ENCODE data around the gene ACTR5. TPM values are rescaled to one million over a fixed set of nuclear protein-coding genes. Genes with fewer than 3 reads are reported as not detected.
"Not testable (repeated sequence)": the region's sequence is repeated elsewhere in the genome, so short reads cannot be mapped to it uniquely, and the experiment has no call there.

The ACTR5 gene
- total and polyA plus RNA-seq, 9 donors = 5.3 to 6.7 (median 6.2) TPM

- WGBS (ENCODE audit: insufficient coverage) = 58% methylated on average over 3 of the region's 5 CpGs
- H3K27ac ChIP-seq (ENCODE audit: low read length) = no peak overlapping the region
- H3K36me3 ChIP-seq (ENCODE audit: control insufficient read depth, insufficient read depth, low read length) = no peaks in the 10 kb centered on the region
- no peaks in the 10 kb centered on the region for H3K9me3 ChIP-seq (replicated peaks; ENCODE audit: control insufficient read depth, low read depth, low read length)
- H3K27me3 ChIP-seq (ENCODE audit: control insufficient read depth, insufficient read depth, low read length) = peaks cover 26% of the 10 kb centered on the region
- no peak for DNase-seq
- H3K4me3 ChIP-seq (ENCODE audit: low read length) = no peak overlapping the region
- H3K4me1 ChIP-seq (ENCODE audit: control insufficient read depth, insufficient read depth, low read length) = no peaks in the 10 kb centered on the region
Measured at GRCh38 chr20:38812182-38812581, 63.9 kb downstream of the ACTR5 start.

GRCh38 chr20:38812709-38813573 is 64.7 kb downstream of the ACTR5 start:
- Histone ChIP-seq H3K4me1 (ENCODE audit: control insufficient read depth, insufficient read depth, low read length) (no peaks in the 10 kb centered on the region), H3K4me3 (ENCODE audit: low read length) (no peak overlapping the region), H3K27ac (ENCODE audit: low read length) (no peak overlapping the region), H3K36me3 (ENCODE audit: control insufficient read depth, insufficient read depth, low read length) (no peaks in the 10 kb centered on the region), H3K9me3 (replicated peaks; ENCODE audit: control insufficient read depth, low read depth, low read length) (no peaks in the 10 kb centered on the region), H3K27me3 (ENCODE audit: control insufficient read depth, insufficient read depth, low read length) (peaks cover 19% of the 10 kb centered on the region)
- 90% methylated on average over 2 of the region's 4 CpGs for WGBS (ENCODE audit: insufficient coverage)
- DNase-seq = no peak

- H3K27ac ChIP-seq (ENCODE audit: low read length); H3K36me3 ChIP-seq (ENCODE audit: control insufficient read depth, insufficient read depth, low read length); H3K4me1 ChIP-seq (ENCODE audit: control insufficient read depth, insufficient read depth, low read length); H3K4me3 ChIP-seq (ENCODE audit: low read length); H3K9me3 ChIP-seq (replicated peaks; ENCODE audit: control insufficient read depth, low read depth, low read length); DNase-seq: not testable (repeated sequence)
- 85% methylated on average over 4 of the region's 6 CpGs for WGBS (ENCODE audit: insufficient coverage)
- peaks cover 14% of the 10 kb centered on the region for H3K27me3 ChIP-seq (ENCODE audit: control insufficient read depth, insufficient read depth, low read length)
Measured at GRCh38 chr20:38813574-38813962, 65.3 kb downstream of the ACTR5 start.

- no peaks in the 10 kb centered on the region for H3K9me3 ChIP-seq (replicated peaks; ENCODE audit: control insufficient read depth, low read depth, low read length)
- no peak overlapping the region for H3K27ac ChIP-seq (ENCODE audit: low read length)
- H3K4me1 ChIP-seq (ENCODE audit: control insufficient read depth, insufficient read depth, low read length) = no peaks in the 10 kb centered on the region
- H3K27me3 ChIP-seq (ENCODE audit: control insufficient read depth, insufficient read depth, low read length) = peaks cover 9% of the 10 kb centered on the region
- H3K36me3 ChIP-seq (ENCODE audit: control insufficient read depth, insufficient read depth, low read length) = no peaks in the 10 kb centered on the region
- H3K4me3 ChIP-seq (ENCODE audit: low read length) = no peak overlapping the region
- DNase-seq = no peak
Measured at GRCh38 chr20:38815446-38815845, 67.2 kb downstream of the ACTR5 start.

GRCh38 chr20:38818113-38819065 is 70.1 kb downstream of the ACTR5 start:
- DNase-seq = no peak
- Histone ChIP-seq H3K36me3 (ENCODE audit: control insufficient read depth, insufficient read depth, low read length) (no peaks in the 10 kb centered on the region), H3K27me3 (ENCODE audit: control insufficient read depth, insufficient read depth, low read length) (no peaks in the 10 kb centered on the region), H3K9me3 (replicated peaks; ENCODE audit: control insufficient read depth, low read depth, low read length) (no peaks in the 10 kb centered on the region), H3K4me3 (ENCODE audit: low read length) (no peak overlapping the region), H3K27ac (ENCODE audit: low read length) (no peak overlapping the region), H3K4me1 (ENCODE audit: control insufficient read depth, insufficient read depth, low read length) (no peaks in the 10 kb centered on the region)
- 62% methylated on average over 5 of the region's 9 CpGs for WGBS (ENCODE audit: insufficient coverage)

Other genes starting within 250 kb of the ACTR5 start
- gene ADIG, start 167.3 kb upstream of the ACTR5 start, total RNA-seq = not detected
- not detected for gene ADIG, start 167.3 kb upstream of the ACTR5 start, polyA plus RNA-seq (ENCODE audit: insufficient read depth in 1 of 8, insufficient read length in 8 of 8, low replicate concordance in 1 of 8)
- gene ARHGAP40, start 146.7 kb upstream of the ACTR5 start, total RNA-seq = under 0.01 TPM
- gene ARHGAP40, start 146.7 kb upstream of the ACTR5 start, polyA plus RNA-seq (ENCODE audit: insufficient read depth in 1 of 8, insufficient read length in 8 of 8, low replicate concordance in 1 of 8) = under 1 TPM in 4 of 8 donors, not detected in 4; 0.08 to 0.86 (median 0.21) TPM
- gene SLC32A1, start 24.0 kb upstream of the ACTR5 start, total RNA-seq = not detected
- under 1 TPM in 2 of 8 donors, not detected in 6; 0.04 to 0.05 TPM for gene SLC32A1, start 24.0 kb upstream of the ACTR5 start, polyA plus RNA-seq (ENCODE audit: insufficient read depth in 1 of 8, insufficient read length in 8 of 8, low replicate concordance in 1 of 8)
- 5.5 TPM for gene PPP1R16B, start 57.2 kb downstream of the ACTR5 start, total RNA-seq
- gene PPP1R16B, start 57.2 kb downstream of the ACTR5 start, polyA plus RNA-seq (ENCODE audit: insufficient read depth in 1 of 8, insufficient read length in 8 of 8, low replicate concordance in 1 of 8) = 1 to 10 TPM; 4.0 to 5.9 (median 4.9) TPM
- 5.7 TPM for gene FAM83D, start 178.0 kb downstream of the ACTR5 start, total RNA-seq
- 10 to 100 TPM in 3 of 8 donors, 1 to 10 TPM in 5; 6.4 to 13.0 (median 9.5) TPM for gene FAM83D, start 178.0 kb downstream of the ACTR5 start, polyA plus RNA-seq (ENCODE audit: insufficient read depth in 1 of 8, insufficient read length in 8 of 8, low replicate concordance in 1 of 8)
- gene DHX35, start 213.9 kb downstream of the ACTR5 start, total RNA-seq = 10.1 TPM
- gene DHX35, start 213.9 kb downstream of the ACTR5 start, polyA plus RNA-seq (ENCODE audit: insufficient read depth in 1 of 8, insufficient read length in 8 of 8, low replicate concordance in 1 of 8) = 1 to 10 TPM; 7.6 to 9.8 (median 9.2) TPM